OCI-LY7 (cell line): Measurements from ENCODE around the gene SNRPD2.

ENCODE experiments used
- EZH2phosphoT487 ChIP-seq: fragments of 200-600 bp; sonication (generic); IDR thresholded peaks from 2 replicates; pipeline ENCODE4 v1.6.1; 2018; ENCODE audit warnings: low read depth, borderline replicate concordance, mild to moderate bottlenecking, mixed run types, antibody characterized with exemption, low read length, moderate library complexity, mixed read lengths
- TF ChIP-seq, protein P1 (sequence below): fragments of 200-600 bp; sonication (generic); conservative IDR thresholded peaks from 2 replicates; pipeline ENCODE4 v1.5.1; 2014; ENCODE audit warnings: mild to moderate bottlenecking, antibody characterized with exemption, low read length, moderate library complexity, mixed read lengths

DNA sequence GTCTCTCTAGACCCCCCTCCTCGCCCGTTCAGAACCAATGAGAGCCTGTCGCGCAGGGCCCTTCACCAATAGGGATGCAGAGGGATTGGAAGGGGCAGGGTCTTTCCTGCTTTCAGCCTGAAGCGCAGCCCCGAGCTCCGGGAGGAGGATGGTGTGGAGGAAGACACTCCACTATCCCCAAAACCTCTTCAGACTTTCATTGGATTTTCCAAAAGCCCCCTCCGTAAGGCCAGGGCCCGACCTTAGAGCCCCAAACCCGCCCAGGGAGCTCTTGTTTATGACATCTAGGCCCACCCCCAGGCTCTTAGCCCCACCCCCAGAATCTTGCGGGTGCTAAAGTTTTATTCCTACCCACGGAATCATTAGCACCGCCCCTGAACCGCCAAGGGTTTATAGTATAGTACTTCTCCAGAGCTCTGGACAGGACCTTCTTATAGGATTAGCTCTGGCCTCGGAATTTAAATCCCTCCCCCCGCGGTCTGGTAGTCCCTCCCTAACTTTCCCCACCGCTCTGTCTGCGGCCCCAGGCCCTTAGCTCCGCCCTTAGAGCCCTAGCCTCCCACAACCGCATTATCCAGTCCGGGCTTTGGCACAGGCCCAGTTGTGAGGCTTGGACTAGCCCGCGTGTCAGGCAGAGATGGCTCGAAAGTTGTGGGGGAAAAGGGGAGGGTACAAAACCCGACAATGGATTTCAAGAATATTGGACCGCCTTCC lies 46.0 kb downstream of the SNRPD2 start:
- TF ChIP-seq, protein P1, sequence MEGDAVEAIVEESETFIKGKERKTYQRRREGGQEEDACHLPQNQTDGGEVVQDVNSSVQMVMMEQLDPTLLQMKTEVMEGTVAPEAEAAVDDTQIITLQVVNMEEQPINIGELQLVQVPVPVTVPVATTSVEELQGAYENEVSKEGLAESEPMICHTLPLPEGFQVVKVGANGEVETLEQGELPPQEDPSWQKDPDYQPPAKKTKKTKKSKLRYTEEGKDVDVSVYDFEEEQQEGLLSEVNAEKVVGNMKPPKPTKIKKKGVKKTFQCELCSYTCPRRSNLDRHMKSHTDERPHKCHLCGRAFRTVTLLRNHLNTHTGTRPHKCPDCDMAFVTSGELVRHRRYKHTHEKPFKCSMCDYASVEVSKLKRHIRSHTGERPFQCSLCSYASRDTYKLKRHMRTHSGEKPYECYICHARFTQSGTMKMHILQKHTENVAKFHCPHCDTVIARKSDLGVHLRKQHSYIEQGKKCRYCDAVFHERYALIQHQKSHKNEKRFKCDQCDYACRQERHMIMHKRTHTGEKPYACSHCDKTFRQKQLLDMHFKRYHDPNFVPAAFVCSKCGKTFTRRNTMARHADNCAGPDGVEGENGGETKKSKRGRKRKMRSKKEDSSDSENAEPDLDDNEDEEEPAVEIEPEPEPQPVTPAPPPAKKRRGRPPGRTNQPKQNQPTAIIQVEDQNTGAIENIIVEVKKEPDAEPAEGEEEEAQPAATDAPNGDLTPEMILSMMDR: no peak
- no peak for TF ChIP-seq EZH2phosphoT487
